ENCODE results near the gene C2orf74. TPM values are rescaled to one million over a fixed set of nuclear protein-coding genes. Genes with fewer than 3 reads are reported as not detected.
A peak's percentile ranks its signal among the peaks of the same experiment; 100 is the strongest.

Gene C2orf74
- total RNA-seq, 1 donor: 13.0 TPM

DNA sequence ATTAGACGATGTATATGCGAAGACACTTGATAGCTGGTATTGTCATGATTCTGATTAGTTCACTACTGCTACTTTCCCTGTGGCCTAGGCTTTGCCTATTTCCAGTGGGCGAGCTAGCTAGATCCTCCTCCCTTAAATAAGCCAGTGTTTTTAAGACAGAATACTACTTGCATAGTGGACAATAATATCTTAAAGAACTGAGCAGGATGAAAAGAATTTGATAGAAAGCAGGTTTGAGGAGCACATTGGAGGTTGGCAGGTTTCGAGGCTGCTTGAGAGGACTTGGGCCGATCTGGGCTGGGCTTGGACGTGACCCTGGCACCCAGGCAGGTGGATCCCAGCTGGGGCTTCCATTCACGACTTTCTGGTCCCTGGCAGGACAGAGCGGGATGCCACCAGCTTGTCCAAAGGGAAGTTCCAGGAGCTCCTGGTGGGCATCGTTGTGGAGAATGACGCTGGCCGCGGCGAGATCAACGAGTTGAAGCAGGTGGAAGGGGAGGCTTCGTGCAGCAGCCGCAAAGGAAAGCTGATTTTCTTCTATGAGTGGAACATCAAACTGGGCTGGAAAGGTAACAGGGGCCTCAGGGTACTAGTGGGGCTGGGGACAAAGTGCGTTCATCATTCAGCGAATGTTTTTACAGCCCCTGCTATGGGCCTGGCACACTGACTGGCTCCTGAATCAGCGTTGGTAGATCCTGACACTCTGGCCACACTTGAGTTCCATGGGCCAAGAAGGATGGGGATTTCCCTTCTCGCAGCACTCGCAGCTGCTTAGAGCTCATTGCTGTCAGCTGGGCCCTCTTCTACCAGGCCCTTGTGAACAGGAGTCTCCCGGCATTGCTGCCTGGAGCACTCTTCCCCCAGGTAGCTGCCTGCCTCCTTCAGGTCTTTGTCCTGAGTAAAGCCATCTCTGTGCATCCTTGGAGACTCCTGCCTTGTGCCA is 16.9 kb downstream of the C2orf74 start:
- DNase-seq (ENCODE audit: low read depth): peak; percentile 50
- peak overlapping the region; percentile 69 for H3K4me3 ChIP-seq (ENCODE audit: low read depth, low read length)
- TF ChIP-seq, protein P1, sequence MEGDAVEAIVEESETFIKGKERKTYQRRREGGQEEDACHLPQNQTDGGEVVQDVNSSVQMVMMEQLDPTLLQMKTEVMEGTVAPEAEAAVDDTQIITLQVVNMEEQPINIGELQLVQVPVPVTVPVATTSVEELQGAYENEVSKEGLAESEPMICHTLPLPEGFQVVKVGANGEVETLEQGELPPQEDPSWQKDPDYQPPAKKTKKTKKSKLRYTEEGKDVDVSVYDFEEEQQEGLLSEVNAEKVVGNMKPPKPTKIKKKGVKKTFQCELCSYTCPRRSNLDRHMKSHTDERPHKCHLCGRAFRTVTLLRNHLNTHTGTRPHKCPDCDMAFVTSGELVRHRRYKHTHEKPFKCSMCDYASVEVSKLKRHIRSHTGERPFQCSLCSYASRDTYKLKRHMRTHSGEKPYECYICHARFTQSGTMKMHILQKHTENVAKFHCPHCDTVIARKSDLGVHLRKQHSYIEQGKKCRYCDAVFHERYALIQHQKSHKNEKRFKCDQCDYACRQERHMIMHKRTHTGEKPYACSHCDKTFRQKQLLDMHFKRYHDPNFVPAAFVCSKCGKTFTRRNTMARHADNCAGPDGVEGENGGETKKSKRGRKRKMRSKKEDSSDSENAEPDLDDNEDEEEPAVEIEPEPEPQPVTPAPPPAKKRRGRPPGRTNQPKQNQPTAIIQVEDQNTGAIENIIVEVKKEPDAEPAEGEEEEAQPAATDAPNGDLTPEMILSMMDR (IDR thresholded peaks at IDR 0.05; ENCODE audit: insufficient read depth, low read depth, low read length): no peak

DNA sequence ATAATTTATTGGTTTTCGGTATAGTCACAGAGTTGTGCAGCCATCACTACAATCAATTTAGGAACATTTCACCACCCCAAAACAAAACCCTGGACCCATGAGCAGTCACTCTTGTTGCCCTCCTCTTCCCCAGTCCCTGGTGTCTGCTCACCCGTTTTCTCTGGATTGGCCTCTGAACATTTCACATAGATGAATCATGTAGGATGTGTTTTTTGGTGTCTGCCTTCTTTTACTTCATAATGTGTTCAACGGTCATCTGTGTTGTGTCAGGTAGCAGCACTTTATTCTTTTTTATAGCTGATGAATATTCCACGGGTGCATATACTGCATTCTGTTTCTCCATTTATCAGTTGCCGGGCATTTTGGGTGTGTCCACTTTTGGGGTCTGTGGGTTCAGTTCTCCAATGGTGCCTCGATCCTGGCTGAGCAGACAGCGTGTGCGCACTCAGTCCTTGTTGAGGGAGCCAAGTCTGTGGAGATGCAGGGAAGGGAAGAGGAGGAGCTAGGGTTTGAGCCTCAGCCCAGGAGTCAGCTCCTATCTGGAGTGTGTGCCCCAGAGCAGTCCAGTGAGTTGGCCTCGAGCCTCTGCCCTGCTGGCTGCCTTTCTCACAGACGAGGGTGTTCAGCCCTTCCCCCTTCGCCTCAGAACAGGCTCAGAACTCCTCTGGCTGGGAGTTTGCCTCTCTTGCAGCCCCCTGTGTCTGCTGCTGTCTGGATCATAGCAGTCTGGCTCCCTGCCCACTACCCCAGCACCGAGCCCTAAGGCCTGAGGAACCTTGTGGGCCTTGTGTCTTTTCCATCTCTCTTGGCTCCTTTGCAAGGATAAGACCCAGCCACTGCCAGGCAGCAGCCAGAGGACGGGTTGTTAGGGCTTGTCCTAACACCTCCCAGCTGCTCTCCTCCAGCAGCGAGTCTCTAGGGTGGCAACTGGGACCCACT is 18.0 kb downstream of the C2orf74 start:
- DNase-seq (ENCODE audit: low read depth): peak; percentile 83
- TF ChIP-seq, protein P1 (IDR thresholded peaks at IDR 0.05; ENCODE audit: insufficient read depth, low read depth, low read length): no peak
- peak overlapping the region; percentile 36 for H3K4me3 ChIP-seq (ENCODE audit: low read depth, low read length)

DNA sequence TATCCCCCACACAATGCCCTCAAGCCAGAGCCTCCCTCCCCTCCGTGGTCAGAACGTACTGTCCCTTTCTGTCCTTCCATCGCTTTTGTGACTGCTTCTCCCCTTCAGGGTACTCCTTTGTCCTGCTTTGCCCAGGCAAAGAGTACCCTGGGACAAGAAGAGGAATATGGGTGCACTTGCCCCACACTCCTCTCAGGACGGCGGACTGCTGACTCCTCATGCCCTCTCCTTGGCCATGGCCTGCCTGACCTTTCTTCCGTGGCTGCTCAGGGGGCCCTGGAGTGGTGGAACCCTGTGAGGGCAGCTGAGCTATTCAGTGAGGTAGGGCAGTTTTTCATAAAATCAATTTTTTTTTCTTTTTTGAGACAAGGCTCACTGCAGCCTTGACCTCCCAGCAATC is 18.7 kb downstream of the C2orf74 start:
- DNase-seq (ENCODE audit: low read depth): no peak
- H3K4me3 ChIP-seq (ENCODE audit: low read depth, low read length): peak overlapping the region; percentile 13
- TF ChIP-seq, protein P1 (IDR thresholded peaks at IDR 0.05; ENCODE audit: insufficient read depth, low read depth, low read length): no peak

DNA sequence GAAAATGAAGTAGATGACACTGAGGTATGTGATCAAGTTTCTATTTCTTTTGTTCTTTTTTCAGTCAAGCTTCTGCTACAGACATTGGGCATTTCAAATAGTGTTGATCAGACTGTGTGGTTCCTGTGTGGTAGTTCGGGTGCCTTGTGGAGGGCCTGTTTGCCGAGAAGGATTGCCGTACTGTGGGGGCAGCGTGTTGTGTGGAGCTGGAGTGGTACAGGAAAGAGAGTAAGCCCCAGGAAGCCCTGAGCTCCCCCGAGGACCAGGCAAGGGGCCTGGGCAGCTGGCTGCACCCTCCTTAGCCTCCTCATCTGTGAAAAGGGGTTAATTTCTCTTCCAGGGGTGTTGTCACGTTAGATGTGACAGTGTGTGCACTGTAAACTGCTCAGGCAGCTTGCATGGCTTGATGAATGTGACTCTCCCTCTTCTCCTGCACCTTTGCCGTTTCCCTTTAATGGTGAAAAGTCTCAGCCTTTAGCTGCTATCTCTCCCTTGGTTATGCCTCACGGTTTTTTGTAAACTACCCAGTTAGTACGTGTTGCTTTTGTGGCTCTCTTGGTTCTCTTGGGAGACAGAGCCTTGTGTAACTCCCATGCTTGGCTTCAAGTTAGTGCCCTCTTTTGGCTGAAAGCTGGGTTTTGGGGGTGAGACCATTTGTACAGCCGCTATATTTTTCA is 19.5 kb downstream of the C2orf74 start:
- H3K4me3 ChIP-seq (ENCODE audit: low read depth, low read length): peak overlapping the region; percentile 19
- TF ChIP-seq, protein P1 (IDR thresholded peaks at IDR 0.05; ENCODE audit: insufficient read depth, low read depth, low read length): no peak
- DNase-seq (ENCODE audit: low read depth): peak; percentile 19

DNA sequence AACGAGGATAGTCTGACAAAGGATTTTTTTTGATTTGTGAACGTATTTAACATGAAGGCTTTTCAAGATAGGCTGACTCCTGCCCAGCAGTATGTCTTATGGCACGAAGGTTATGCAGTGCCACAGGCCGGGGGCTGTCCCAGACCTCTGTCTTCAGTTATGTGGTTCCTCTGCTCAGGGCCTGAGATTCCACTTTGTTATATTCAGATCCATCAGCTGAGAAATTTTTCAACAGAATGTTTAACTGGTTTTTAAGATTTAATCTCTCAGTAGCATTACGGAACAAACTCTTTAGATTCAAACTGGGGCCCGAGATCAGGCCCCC is 20.0 kb downstream of the C2orf74 start:
- no peak for DNase-seq (ENCODE audit: low read depth)
- no peak overlapping the region for H3K4me3 ChIP-seq (ENCODE audit: low read depth, low read length)
- TF ChIP-seq, protein P1 (IDR thresholded peaks at IDR 0.05; ENCODE audit: insufficient read depth, low read depth, low read length): no peak

DNA sequence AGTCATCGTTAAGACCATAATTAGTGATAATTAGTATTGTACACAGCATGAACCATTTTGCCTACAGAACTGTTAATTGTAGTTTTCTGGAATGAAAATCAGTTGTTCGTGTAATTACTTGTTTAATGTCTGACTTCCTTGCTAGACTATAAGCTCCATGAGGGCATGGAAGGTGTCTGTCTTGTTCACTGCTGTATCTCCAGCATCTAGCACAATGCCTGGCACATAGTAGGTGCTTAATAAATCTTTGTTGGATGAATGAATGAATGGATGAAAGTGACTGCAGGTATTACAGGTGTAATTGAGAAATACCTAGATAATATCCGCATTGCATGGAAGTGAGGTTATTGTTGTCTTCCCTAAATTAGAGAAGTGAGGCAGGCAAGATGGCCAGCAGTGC is 21.8 kb downstream of the C2orf74 start:
- TF ChIP-seq, protein P1 (IDR thresholded peaks at IDR 0.05; ENCODE audit: insufficient read depth, low read depth, low read length): no peak
- no peak overlapping the region for H3K4me3 ChIP-seq (ENCODE audit: low read depth, low read length)
- no peak for DNase-seq (ENCODE audit: low read depth)

Data from fibroblast of villous mesenchyme (primary cell).